NCI-H2107 treated with DMSO at 0.1 percent for 48 hours (cell line): Measurements from ENCODE around the gene COL6A2.
"Not testable (repeated sequence)": the region's sequence is repeated elsewhere in the genome, so short reads cannot be mapped to it uniquely, and the experiment has no call there.

Experiments used
- DNase-seq: peaks from one replicate; lab custom pipeline; 2025; ENCODE audit not compliant: unreplicated experiment; lab: John Stamatoyannopoulos, UW

The COL6A2 gene

GRCh38 chr21:46154955-46155513 is 57.1 kb downstream of the COL6A2 start:
- no peak for DNase-seq

GRCh38 chr21:46155514-46156377 is 57.8 kb downstream of the COL6A2 start, which contains the start of gene FTCD:
TSS of gene FTCD (minus strand) at chr21:46155579. CDS start at chr21:46155523, 56 bp downstream.
- DNase-seq, result no peak

- DNase-seq, result no peak
These were observed 58.4 kb downstream of the COL6A2 start for GRCh38 chr21:46156378-46156645.

- DNase-seq, result no peak
These were observed 58.8 kb downstream of the COL6A2 start for GRCh38 chr21:46156678-46157077.

GRCh38 chr21:46157396-46157986 is 59.6 kb downstream of the COL6A2 start:
- no peak for DNase-seq

- no peak for DNase-seq
These were observed 60.1 kb downstream of the COL6A2 start for GRCh38 chr21:46157987-46158451.

GRCh38 chr21:46158666-46159300 is 60.9 kb downstream of the COL6A2 start:
- no peak for DNase-seq

- no peak for DNase-seq
These were observed 61.5 kb downstream of the COL6A2 start for GRCh38 chr21:46159390-46159789.

- no peak for DNase-seq
These were observed 62.1 kb downstream of the COL6A2 start for GRCh38 chr21:46159841-46160656.

- no peak for DNase-seq
These were observed 62.7 kb downstream of the COL6A2 start for GRCh38 chr21:46160657-46160906.

GRCh38 chr21:46160907-46161632 is 63.2 kb downstream of the COL6A2 start:
- DNase-seq, result no peak

- no peak for DNase-seq
These were observed 64.0 kb downstream of the COL6A2 start for GRCh38 chr21:46161633-46162592.

GRCh38 chr21:46163380-46163779 is 65.5 kb downstream of the COL6A2 start:
- DNase-seq, result no peak

GRCh38 chr21:46165098-46165497 is 67.2 kb downstream of the COL6A2 start:
- DNase-seq, result no peak

- no peak for DNase-seq
These were observed 70.3 kb downstream of the COL6A2 start for GRCh38 chr21:46168238-46168637.

- no peak for DNase-seq
These were observed 70.9 kb downstream of the COL6A2 start for GRCh38 chr21:46168659-46169386.

GRCh38 chr21:46170436-46171193 is 72.7 kb downstream of the COL6A2 start:
- DNase-seq, result not testable (repeated sequence)

GRCh38 chr21:46171585-46171984 is 73.7 kb downstream of the COL6A2 start:
- no peak for DNase-seq
